Breast epithelium (tissue), 4 donors: ENCODE data around the gene ZNF429. TPM values are rescaled to one million over a fixed set of nuclear protein-coding genes. Genes with fewer than 3 reads are reported as not detected.
"Not testable (repeated sequence)": the region's sequence is repeated elsewhere in the genome, so short reads cannot be mapped to it uniquely, and the experiment has no call there.

ENCODE experiments used
- DNase-seq, 2 donors: peaks; one replicate each; pipeline ENCODE4 v3.0.0-alpha.2; 2019; ENCODE audit warnings: low spot score in 2 of 2
- H3K27ac ChIP-seq, 2 donors: fragments of 200-600 bp; sonication (generic) in 1 of 2; one replicate each; pipeline ENCODE4 v1.5.1; 2016 to 2019; ENCODE audit warnings: mild to moderate bottlenecking in 1 of 2
- H3K27me3 ChIP-seq, 2 donors: fragments of 200-600 bp; sonication (generic) in 1 of 2; one replicate each; pipeline versions ENCODE4 v1.5.1 to v1.6.0; 2017 to 2019; ENCODE audit warnings: control low read depth in 1 of 2, mild to moderate bottlenecking in 1 of 2
- H3K36me3 ChIP-seq: fragments of 200-600 bp; one replicate; pipeline ENCODE4 v1.5.1; 2019
- H3K4me1 ChIP-seq, 2 donors: fragments of 200-600 bp; sonication (generic); one replicate each; pipeline ENCODE4 v1.5.1; 2016 to 2019; ENCODE audit warnings: control low read depth in 1 of 2
- H3K4me3 ChIP-seq, 3 donors: fragments of 200-600 bp; sonication (generic); 1 replicate in 2 of 3; 2 replicates in 1 of 3; pipeline ENCODE4 v1.5.1; 2016 to 2019; ENCODE audit warnings: mild to moderate bottlenecking in 3 of 3, moderate library complexity in 2 of 3
- H3K9me3 ChIP-seq, 2 donors: fragments of 200-600 bp; sonication (generic) in 1 of 2; one replicate each; pipeline ENCODE4 v1.5.1; 2016 to 2019; ENCODE audit warnings: control low read depth in 1 of 2
- POLR2A ChIP-seq: fragments of 450-650 bp; IDR thresholded peaks from one replicate; pipeline ENCODE4 v1.6.1; 2016; ENCODE audit warnings: antibody characterized with exemption, mild to moderate bottlenecking, moderate library complexity
- POLR2AphosphoS5 ChIP-seq, 3 donors: sonication (generic); formaldehyde crosslinking; IDR thresholded peaks; one replicate each; pipeline ENCODE4 v1.6.1; 2017; ENCODE audit warnings: antibody characterized with exemption in 3 of 3
- intact Hi-C: fragments of 100-400 bp; cut with DNase I; formaldehyde crosslinking; loops from one replicate; pipeline ENCODE4 v1.15.1; 2023; ENCODE audit warnings: low total_unique reads
- total RNA-seq, 3 donors: library from RNA; depleted of rRNA; stranded (reverse); fragments of >200 nt; gene quantifications; one replicate each; pipeline ENCODE4 v1.1.0, GENCODE V29; 2016
- TF ChIP-seq, protein P1 (sequence below), 3 donors: fragments of 450-650 bp; IDR thresholded peaks; one replicate each; pipeline ENCODE4 v1.5.1; 2016 to 2017; ENCODE audit warnings: antibody characterized with exemption in 3 of 3, mild to moderate bottlenecking in 3 of 3, moderate library complexity in 3 of 3

The ZNF429 gene
- total RNA-seq, 3 donors from 2014 or later, result 12.8 to 35.4 (median 30.5) TPM

GRCh38 chr19:21466627-21467026 is 38.8 kb upstream of the ZNF429 start:
- Histone ChIP-seq H3K27ac (no peak overlapping the region), H3K4me3 (no peak overlapping the region), H3K27me3 (no peaks in the 10 kb centered on the region), H3K36me3 (no peaks in the 10 kb centered on the region), H3K9me3 (peaks cover 0 to 4% of the 10 kb centered on the region in 2 donors), H3K4me1 (no peaks in the 10 kb centered on the region)
- TF ChIP-seq, protein P1, sequence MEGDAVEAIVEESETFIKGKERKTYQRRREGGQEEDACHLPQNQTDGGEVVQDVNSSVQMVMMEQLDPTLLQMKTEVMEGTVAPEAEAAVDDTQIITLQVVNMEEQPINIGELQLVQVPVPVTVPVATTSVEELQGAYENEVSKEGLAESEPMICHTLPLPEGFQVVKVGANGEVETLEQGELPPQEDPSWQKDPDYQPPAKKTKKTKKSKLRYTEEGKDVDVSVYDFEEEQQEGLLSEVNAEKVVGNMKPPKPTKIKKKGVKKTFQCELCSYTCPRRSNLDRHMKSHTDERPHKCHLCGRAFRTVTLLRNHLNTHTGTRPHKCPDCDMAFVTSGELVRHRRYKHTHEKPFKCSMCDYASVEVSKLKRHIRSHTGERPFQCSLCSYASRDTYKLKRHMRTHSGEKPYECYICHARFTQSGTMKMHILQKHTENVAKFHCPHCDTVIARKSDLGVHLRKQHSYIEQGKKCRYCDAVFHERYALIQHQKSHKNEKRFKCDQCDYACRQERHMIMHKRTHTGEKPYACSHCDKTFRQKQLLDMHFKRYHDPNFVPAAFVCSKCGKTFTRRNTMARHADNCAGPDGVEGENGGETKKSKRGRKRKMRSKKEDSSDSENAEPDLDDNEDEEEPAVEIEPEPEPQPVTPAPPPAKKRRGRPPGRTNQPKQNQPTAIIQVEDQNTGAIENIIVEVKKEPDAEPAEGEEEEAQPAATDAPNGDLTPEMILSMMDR (IDR thresholded peaks at IDR 0.05), result no peak
- TF ChIP-seq POLR2A (no peak), POLR2AphosphoS5 (IDR thresholded peaks at IDR 0.05) (no peak)
- DNase-seq, result no peak
- intact Hi-C loops, result no loop called here

DNA sequence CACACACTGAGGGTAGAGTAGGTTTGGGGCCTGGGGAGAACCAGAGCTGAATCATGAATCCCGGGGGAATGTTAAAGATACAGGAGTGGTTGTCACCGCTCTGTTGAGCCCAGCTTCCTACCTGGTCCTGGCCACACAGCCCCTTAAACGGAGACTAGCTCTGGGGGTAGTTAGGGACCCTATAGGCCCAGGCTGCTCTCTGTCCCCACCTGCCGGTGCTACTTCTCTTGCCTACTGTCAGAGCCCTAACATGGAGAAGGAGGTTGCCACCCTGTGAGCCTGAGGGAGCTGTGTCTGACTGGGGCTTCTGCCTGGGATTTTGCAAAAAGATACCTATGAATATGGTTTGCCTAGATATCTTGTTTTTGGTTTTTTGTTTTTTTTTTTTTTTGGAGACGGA is 36.6 kb upstream of the ZNF429 start:
- Histone ChIP-seq H3K4me3 (no peak overlapping the region), H3K36me3 (no peaks in the 10 kb centered on the region), H3K27ac (no peak overlapping the region), H3K27me3 (no peaks in the 10 kb centered on the region), H3K4me1 (no peaks in the 10 kb centered on the region), H3K9me3 (peaks cover 0 to 4% of the 10 kb centered on the region in 2 donors)
- intact Hi-C loops, result no loop called here
- TF ChIP-seq POLR2A (no peak), POLR2AphosphoS5 (IDR thresholded peaks at IDR 0.05) (no peak)
- TF ChIP-seq, protein P1 (IDR thresholded peaks at IDR 0.05), result no peak
- DNase-seq, result no peak

GRCh38 chr19:21472507-21472906 is 32.9 kb upstream of the ZNF429 start:
- H3K27ac ChIP-seq, result no peak overlapping the region

GRCh38 chr19:21474671-21475181 is 30.7 kb upstream of the ZNF429 start:
- Histone ChIP-seq H3K27ac (no peak overlapping the region), H3K4me1 (no peaks in the 10 kb centered on the region), H3K36me3 (no peaks in the 10 kb centered on the region), H3K4me3 (peak overlapping the region; percentile 43 to 66 (median 56)), H3K9me3 (no peaks in the 10 kb centered on the region), H3K27me3 (no peaks in the 10 kb centered on the region)
- peak; percentile 77 to 87 for DNase-seq
- TF ChIP-seq POLR2AphosphoS5 (IDR thresholded peaks at IDR 0.05), result no peak
- TF ChIP-seq POLR2A, result no peak
- TF ChIP-seq, protein P1 (IDR thresholded peaks at IDR 0.05), result no peak
- intact Hi-C loops, result no loop called here

More at GRCh38 chr19:21472507-21472906, 32.9 kb upstream of the ZNF429 start:
- no peak for DNase-seq
- H3K4me3 ChIP-seq, result no peak overlapping the region
- intact Hi-C loops, result no loop called here
- TF ChIP-seq POLR2A (no peak), POLR2AphosphoS5 (IDR thresholded peaks at IDR 0.05) (no peak)
- TF ChIP-seq, protein P1 (IDR thresholded peaks at IDR 0.05), result no peak
- no peaks in the 10 kb centered on the region for H3K9me3 ChIP-seq
- no peaks in the 10 kb centered on the region for H3K36me3 ChIP-seq
- no peaks in the 10 kb centered on the region for H3K4me1 ChIP-seq
- H3K27me3 ChIP-seq, result no peaks in the 10 kb centered on the region

- intact Hi-C loops, H3K4me3 ChIP-seq, H3K27ac ChIP-seq: not testable (repeated sequence)
Observed at GRCh38 chr19:21482361-21482760, 23.0 kb upstream of the ZNF429 start.

More at GRCh38 chr19:21482361-21482760, 23.0 kb upstream of the ZNF429 start:
- not testable (repeated sequence) for H3K36me3 ChIP-seq, H3K27me3 ChIP-seq, H3K9me3 ChIP-seq, DNase-seq, H3K4me1 ChIP-seq
